SK-N-SH (cell line): ENCODE data around the gene ZDHHC18. TPM values are rescaled to one million over a fixed set of nuclear protein-coding genes. Genes with fewer than 3 reads are reported as not detected.
A peak's percentile ranks its signal among the peaks of the same experiment; 100 is the strongest.

Source experiments
- CTCF ChIA-PET: fragments of 300-600, 350-600 bp; formaldehyde crosslinking; extraction: SDS; loops from one replicate; lab custom pipeline; 2021; lab: Yijun Ruan, JAX
- POLR2A ChIA-PET: fragments of 350-600 bp; sonication (Branson Sonifier 250); formaldehyde crosslinking; extraction: SDS; loops from one replicate; lab custom pipeline; 2020; ENCODE audit warnings: antibody characterized with exemption, inconsistent platforms; lab: Yijun Ruan, JAX
- DNase-seq: peaks from one replicate; pipeline ENCODE4 v3.0.0; 2012
- H2AFZ ChIP-seq: fragments of 200-600 bp; sonication (generic); 2 replicates; pipeline ENCODE4 v1.8.1; 2016; ENCODE audit warnings: antibody characterized with exemption, mild to moderate bottlenecking, low read depth
- H3F3A ChIP-seq: fragments of 200-600 bp; sonication (generic); replicated peaks from 2 replicates; pipeline ENCODE3; 2016; ENCODE audit warnings: antibody characterized with exemption, mild to moderate bottlenecking; ENCODE audit not compliant: insufficient read depth
- H3K27ac ChIP-seq, 2 experiments: fragments of 200-500 bp in 1 of 2; fragments of 200-600 bp in 1 of 2; sonication (Bioruptor generic) in 1 of 2; sonication (generic), shearing (Covaris generic) in 1 of 2; 2 replicates each; pipeline versions ENCODE4 v1.5.1 to v1.6.1; 2014 to 2016; ENCODE audit warnings: low read depth in 2 of 2, inconsistent platforms in 1 of 2, low read length in 1 of 2, mild to moderate bottlenecking in 1 of 2, mixed read lengths in 1 of 2
- H3K27me3 ChIP-seq: fragments of 200-600 bp; sonication (generic), shearing (Covaris generic); 2 replicates; pipeline ENCODE4 v1.6.1; 2016; ENCODE audit warnings: mixed run types; ENCODE audit not compliant: insufficient read depth
- H3K36me3 ChIP-seq, 2 experiments: fragments of 200-500 bp in 1 of 2; fragments of 200-600 bp in 1 of 2; sonication (Bioruptor generic) in 1 of 2; sonication (generic) in 1 of 2; replicated peaks in 1 of 2; 2 replicates each; pipeline versions ENCODE3 to v1.5.1; 2014 to 2016; ENCODE audit warnings: low read length in 1 of 2, mild to moderate bottlenecking in 1 of 2; ENCODE audit not compliant: insufficient read depth in 2 of 2, control insufficient read depth in 1 of 2
- H3K4me1 ChIP-seq, 2 experiments: fragments of 200-500 bp in 1 of 2; fragments of 200-600 bp in 1 of 2; sonication (Bioruptor generic) in 1 of 2; sonication (generic), shearing (Covaris generic) in 1 of 2; 2 replicates each; pipeline versions ENCODE4 v1.5.1 to v1.6.1; 2014 to 2016; ENCODE audit warnings: low read depth in 1 of 2, low read length in 1 of 2, mixed run types in 1 of 2; ENCODE audit not compliant: insufficient read depth in 2 of 2, control insufficient read depth in 1 of 2
- H3K4me2 ChIP-seq: fragments of 200-600 bp; sonication (generic), shearing (Covaris generic); 2 replicates; pipeline ENCODE4 v1.6.1; 2017; ENCODE audit warnings: mixed run types
- H3K4me3 ChIP-seq, 2 experiments: fragments of 200-500 bp in 1 of 2; fragments of 200-600 bp in 1 of 2; sonication (Bioruptor generic) in 1 of 2; sonication (generic), shearing (Covaris generic) in 1 of 2; 2 replicates each; pipeline versions ENCODE4 v1.5.1 to v1.8.1; 2014 to 2016; ENCODE audit warnings: low read depth in 2 of 2, inconsistent platforms in 1 of 2, low read length in 1 of 2, mild to moderate bottlenecking in 1 of 2, mixed read lengths in 1 of 2, moderate library complexity in 1 of 2
- H3K79me2 ChIP-seq: fragments of 200-600 bp; sonication (generic); 2 replicates; pipeline ENCODE4 v1.8.1; 2017; ENCODE audit warnings: mild to moderate bottlenecking; ENCODE audit not compliant: insufficient read depth
- H3K9ac ChIP-seq: fragments of 200-600 bp; sonication (generic); 2 replicates; pipeline ENCODE4 v1.6.1; 2017; ENCODE audit warnings: mixed run types
- H3K9me2 ChIP-seq: fragments of 200-600 bp; sonication (generic); 2 replicates; pipeline ENCODE4 v1.6.1; 2017; ENCODE audit warnings: mixed run types
- H3K9me3 ChIP-seq: fragments of 200-600 bp; sonication (generic); 2 replicates; pipeline ENCODE4 v1.6.1; 2017; ENCODE audit warnings: mixed run types, mild to moderate bottlenecking, moderate library complexity
- H4K20me1 ChIP-seq: fragments of 200-600 bp; sonication (generic); 2 replicates; pipeline ENCODE4 v1.6.1; 2017; ENCODE audit warnings: mild to moderate bottlenecking, mixed run types; ENCODE audit not compliant: insufficient read depth
- CHD2 ChIP-seq: fragments of 150-350 bp; IDR thresholded peaks from 2 replicates; pipeline ENCODE4 v1.6.1; 2018; ENCODE audit warnings: low read length; ENCODE audit not compliant: partially characterized antibody
- CTCF ChIP-seq: fragments of 200-600 bp; sonication (generic); IDR thresholded peaks from 2 replicates; pipeline ENCODE4 v1.6.1; 2017; ENCODE audit warnings: antibody characterized with exemption, mild to moderate bottlenecking, moderate library complexity
- ELF1 ChIP-seq: IDR thresholded peaks from 2 replicates; pipeline ENCODE4 v1.4.0; 2012
- EP300 ChIP-seq, 2 experiments: IDR thresholded peaks; 2 replicates each; pipeline versions ENCODE4 v1.4.0 to v1.6.1; 2012; ENCODE audit warnings: borderline replicate concordance in 1 of 2, low read depth in 1 of 2, low read length in 1 of 2
- EZH2phosphoT487 ChIP-seq: fragments of 200-600 bp; sonication (generic); IDR thresholded peaks from 2 replicates; pipeline ENCODE4 v1.6.1; 2017; ENCODE audit warnings: low read depth, mixed run types, mild to moderate bottlenecking, antibody characterized with exemption, moderate library complexity, borderline replicate concordance
- FOXM1 ChIP-seq: IDR thresholded peaks from 2 replicates; pipeline ENCODE4 v1.4.0; 2012; ENCODE audit warnings: low read depth, mild to moderate bottlenecking
- GABPA ChIP-seq: IDR thresholded peaks from 2 replicates; pipeline ENCODE4 v1.4.0; 2012; ENCODE audit warnings: low read depth, mild to moderate bottlenecking
- POLR2AphosphoS5 ChIP-seq: IDR thresholded peaks from 2 replicates; pipeline ENCODE4 v1.6.1; 2012; ENCODE audit warnings: low read depth, low read length
- RAD21 ChIP-seq: IDR thresholded peaks from 2 replicates; pipeline ENCODE4 v1.6.1; 2012; ENCODE audit warnings: mild to moderate bottlenecking, low read length
- RXRA ChIP-seq: IDR thresholded peaks from 2 replicates; pipeline ENCODE4 v1.4.0; 2012; ENCODE audit warnings: low read depth, mild to moderate bottlenecking, borderline replicate concordance
- SIN3A ChIP-seq: IDR thresholded peaks from 2 replicates; pipeline ENCODE4 v1.6.1; 2012; ENCODE audit warnings: low read depth, mild to moderate bottlenecking, low read length, moderate library complexity, borderline replicate concordance
- TAF1 ChIP-seq: IDR thresholded peaks from 2 replicates; pipeline ENCODE4 v1.6.1; 2012; ENCODE audit warnings: low read depth, mild to moderate bottlenecking, low read length, moderate library complexity, borderline replicate concordance
- YY1 ChIP-seq: IDR thresholded peaks from 2 replicates; pipeline ENCODE4 v1.4.0; 2012; ENCODE audit warnings: low read depth, mild to moderate bottlenecking
- ZBTB33 ChIP-seq: IDR thresholded peaks from 2 replicates; pipeline ENCODE4 v1.4.0; 2012; ENCODE audit warnings: low read depth, borderline replicate concordance
- whole genome bisulfite sequencing: methylation state at CpG from one replicate; pipeline ENCODE4 v1.1.6; 2017; ENCODE audit warnings: low lambda C conversion rate; 5-methylcytosine and 5-hydroxymethylcytosine counted together
- polyA plus RNA-seq, 3 experiments: library from polyadenylated mRNA; depleted of rRNA; stranded (reverse); fragments of >200 nt; gene quantifications; 2 replicates each; pipeline ENCODE4 v1.2.3, GENCODE V29; 2012
- TF ChIP-seq, protein P1 (sequence below): IDR thresholded peaks from 2 replicates; pipeline ENCODE4 v1.4.0; 2012; ENCODE audit warnings: low read depth
- TF ChIP-seq, protein P2 (sequence below): IDR thresholded peaks from 2 replicates; pipeline ENCODE4 v1.4.0; 2012; ENCODE audit warnings: low read depth, borderline replicate concordance
- TF ChIP-seq, protein P3 (sequence below): fragments of 150-350 bp; IDR thresholded peaks from 2 replicates; pipeline ENCODE4 v1.6.1; 2017; ENCODE audit warnings: antibody characterized with exemption, low read length, low read depth, borderline replicate concordance
- TF ChIP-seq, protein P4 (sequence below): IDR thresholded peaks from 2 replicates; pipeline ENCODE4 v1.6.1; 2012; ENCODE audit warnings: mild to moderate bottlenecking, low read depth, low read length, moderate library complexity

ZDHHC18 gene
- polyA plus RNA-seq, 1 of the 3 experiments (the other 2 are of a cell fraction): 33.0 TPM

GRCh38 chr1:26900001-26900814, 73.7 kb downstream of the ZDHHC18 start, which contains the start of gene GPATCH3:
GPATCH3 (minus strand) TSS chr1:26900467; CDS start chr1:26900442, 25 bp downstream.
- peaks cover 29% of the 10 kb centered on the region for H3K79me2 ChIP-seq
- peaks cover 11 to 14% of the 10 kb centered on the region in 2 experiments for H3K36me3 ChIP-seq
- CTCF ChIA-PET: interaction anchor here (0.6 to 2.3 kb wide), 8 partner anchors 11 to 98 kb away, joined by 3 to 7 read pairs (median 3); partner anchors contain the start of genes GPN2 and ZDHHC18
- POLR2A ChIA-PET: interaction anchor here (0.6 to 1.8 kb wide), 6 partner anchors 10 to 400 kb away, joined by 3 to 17 read pairs (median 6); partner anchors contain the start of genes GPN2 and NUDC
- H3K4me1 ChIP-seq: peaks cover 4 to 9% of the 10 kb centered on the region in 2 experiments; a peak in 3 of 4 replicates
- H4K20me1 ChIP-seq: no peaks in the 10 kb centered on the region
- TF ChIP-seq EP300 (IDR thresholded peaks at IDR 0.05; ENCODE audit: borderline replicate concordance in 1 of 2, low read depth in 1 of 2, low read length in 1 of 2) (no peak), YY1 (peak; percentile 98), FOXM1 (no peak), CTCF (no peak), ZBTB33 (peak; percentile 100), POLR2AphosphoS5 (peak; percentile 96), RAD21 (no peak), TAF1 (peak; percentile 96), EZH2phosphoT487 (no peak), CHD2 (peak; percentile 100), GABPA (peak; percentile 42; the same call in 1 of the 2 replicates), SIN3A (peak; percentile 98; the same call in 1 of the 2 replicates), ELF1 (no peak), RXRA (no peak)
- TF ChIP-seq, protein P1, sequence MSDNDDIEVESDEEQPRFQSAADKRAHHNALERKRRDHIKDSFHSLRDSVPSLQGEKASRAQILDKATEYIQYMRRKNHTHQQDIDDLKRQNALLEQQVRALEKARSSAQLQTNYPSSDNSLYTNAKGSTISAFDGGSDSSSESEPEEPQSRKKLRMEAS: peak; percentile 74
- TF ChIP-seq, protein P2, sequence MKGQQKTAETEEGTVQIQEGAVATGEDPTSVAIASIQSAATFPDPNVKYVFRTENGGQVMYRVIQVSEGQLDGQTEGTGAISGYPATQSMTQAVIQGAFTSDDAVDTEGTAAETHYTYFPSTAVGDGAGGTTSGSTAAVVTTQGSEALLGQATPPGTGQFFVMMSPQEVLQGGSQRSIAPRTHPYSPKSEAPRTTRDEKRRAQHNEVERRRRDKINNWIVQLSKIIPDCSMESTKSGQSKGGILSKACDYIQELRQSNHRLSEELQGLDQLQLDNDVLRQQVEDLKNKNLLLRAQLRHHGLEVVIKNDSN: peak; percentile 98
- TF ChIP-seq, protein P3, sequence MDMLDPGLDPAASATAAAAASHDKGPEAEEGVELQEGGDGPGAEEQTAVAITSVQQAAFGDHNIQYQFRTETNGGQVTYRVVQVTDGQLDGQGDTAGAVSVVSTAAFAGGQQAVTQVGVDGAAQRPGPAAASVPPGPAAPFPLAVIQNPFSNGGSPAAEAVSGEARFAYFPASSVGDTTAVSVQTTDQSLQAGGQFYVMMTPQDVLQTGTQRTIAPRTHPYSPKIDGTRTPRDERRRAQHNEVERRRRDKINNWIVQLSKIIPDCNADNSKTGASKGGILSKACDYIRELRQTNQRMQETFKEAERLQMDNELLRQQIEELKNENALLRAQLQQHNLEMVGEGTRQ: peak; percentile 72
- TF ChIP-seq, protein P4, sequence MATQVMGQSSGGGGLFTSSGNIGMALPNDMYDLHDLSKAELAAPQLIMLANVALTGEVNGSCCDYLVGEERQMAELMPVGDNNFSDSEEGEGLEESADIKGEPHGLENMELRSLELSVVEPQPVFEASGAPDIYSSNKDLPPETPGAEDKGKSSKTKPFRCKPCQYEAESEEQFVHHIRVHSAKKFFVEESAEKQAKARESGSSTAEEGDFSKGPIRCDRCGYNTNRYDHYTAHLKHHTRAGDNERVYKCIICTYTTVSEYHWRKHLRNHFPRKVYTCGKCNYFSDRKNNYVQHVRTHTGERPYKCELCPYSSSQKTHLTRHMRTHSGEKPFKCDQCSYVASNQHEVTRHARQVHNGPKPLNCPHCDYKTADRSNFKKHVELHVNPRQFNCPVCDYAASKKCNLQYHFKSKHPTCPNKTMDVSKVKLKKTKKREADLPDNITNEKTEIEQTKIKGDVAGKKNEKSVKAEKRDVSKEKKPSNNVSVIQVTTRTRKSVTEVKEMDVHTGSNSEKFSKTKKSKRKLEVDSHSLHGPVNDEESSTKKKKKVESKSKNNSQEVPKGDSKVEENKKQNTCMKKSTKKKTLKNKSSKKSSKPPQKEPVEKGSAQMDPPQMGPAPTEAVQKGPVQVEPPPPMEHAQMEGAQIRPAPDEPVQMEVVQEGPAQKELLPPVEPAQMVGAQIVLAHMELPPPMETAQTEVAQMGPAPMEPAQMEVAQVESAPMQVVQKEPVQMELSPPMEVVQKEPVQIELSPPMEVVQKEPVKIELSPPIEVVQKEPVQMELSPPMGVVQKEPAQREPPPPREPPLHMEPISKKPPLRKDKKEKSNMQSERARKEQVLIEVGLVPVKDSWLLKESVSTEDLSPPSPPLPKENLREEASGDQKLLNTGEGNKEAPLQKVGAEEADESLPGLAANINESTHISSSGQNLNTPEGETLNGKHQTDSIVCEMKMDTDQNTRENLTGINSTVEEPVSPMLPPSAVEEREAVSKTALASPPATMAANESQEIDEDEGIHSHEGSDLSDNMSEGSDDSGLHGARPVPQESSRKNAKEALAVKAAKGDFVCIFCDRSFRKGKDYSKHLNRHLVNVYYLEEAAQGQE: peak; percentile 75; the same call in 1 of the 2 replicates
- peak within 1 kb of the TSS; percentile 92 for H3K4me2 ChIP-seq
- peak; percentile 90 for DNase-seq
- peak within 1 kb of the TSS; percentile 68 to 80 for H3K27ac ChIP-seq
- H3F3A ChIP-seq: no peaks in the 10 kb centered on the region
- peak within 1 kb of the TSS; percentile 93 for H3K9ac ChIP-seq
- no peaks in the 10 kb centered on the region for H3K9me2 ChIP-seq
- no peaks in the 10 kb centered on the region for H3K9me3 ChIP-seq
- WGBS: under 1% methylated on average over 31 of the region's 50 CpGs
- peak within 1 kb of the TSS; percentile 100 for H2AFZ ChIP-seq
- peak within 1 kb of the TSS; percentile 84 to 97 for H3K4me3 ChIP-seq
- no peaks in the 10 kb centered on the region for H3K27me3 ChIP-seq
